Measurements from ENCODE around the gene CTPS1.

CTPS1 gene

GRCh38 chr1:40981691-40982448 lies 2.4 kb downstream of the CTPS1 start:
- H3K36me3 ChIP-seq (ENCODE audit: insufficient read depth, low read length): peaks cover 57% of the 10 kb centered on the region
- H3K27ac ChIP-seq (ENCODE audit: low read length): no peak overlapping the region; the same call in 1 of the 2 replicates
- peak overlapping the region; percentile 95 for H3K9ac ChIP-seq (ENCODE audit: low read depth, low read length)
- H4K20me1 ChIP-seq (ENCODE audit: insufficient read depth, low read length): peaks cover 58% of the 10 kb centered on the region; the same call in 1 of the 2 replicates
- no peaks in the 10 kb centered on the region for H3K9me3 ChIP-seq (ENCODE audit: insufficient read depth, low read length, severe bottlenecking)
- no peak for DNase-seq
- peaks cover 31% of the 10 kb centered on the region for H3K4me1 ChIP-seq (ENCODE audit: insufficient read depth, low read length)
- peak overlapping the region in 1 of 2 experiments; percentile 88; a peak in 3 of 4 replicates for H3K4me3 ChIP-seq (ENCODE audit: low read depth in 1 of 2, low read length in 2 of 2)
- H3K27me3 ChIP-seq (ENCODE audit: insufficient read depth, low read length, poor library complexity): no peaks in the 10 kb centered on the region
- no peak overlapping the region for H2AFZ ChIP-seq (ENCODE audit: low read depth, low read length)
- no peak for ATAC-seq (ENCODE audit: insufficient read depth, low read depth)
- peaks cover 71% of the 10 kb centered on the region for H3K79me2 ChIP-seq (ENCODE audit: insufficient read depth, low read length)
- H3K4me2 ChIP-seq (ENCODE audit: insufficient read depth, low read length): peak overlapping the region; percentile 96
- TF ChIP-seq CTCF (IDR thresholded peaks at IDR 0.05; ENCODE audit: borderline replicate concordance, extremely low read depth, low read length, poor library complexity, severe bottlenecking) (no peak), EZH2 (IDR thresholded peaks at IDR 0.05; ENCODE audit: borderline replicate concordance, low read depth, low read length, severe bottlenecking) (no peak)

GRCh38 chr1:40982721-40983120 lies 3.2 kb downstream of the CTPS1 start:
- Histone ChIP-seq H3K9ac (ENCODE audit: low read depth, low read length) (no peak overlapping the region), H3K27me3 (ENCODE audit: insufficient read depth, low read length, poor library complexity) (no peaks in the 10 kb centered on the region), H3K36me3 (ENCODE audit: insufficient read depth, low read length) (peaks cover 66% of the 10 kb centered on the region), H3K27ac (ENCODE audit: low read length) (peak overlapping the region; percentile 3; the same call in 1 of the 2 replicates), H3K9me3 (ENCODE audit: insufficient read depth, low read length, severe bottlenecking) (no peaks in the 10 kb centered on the region), H3K4me3 (ENCODE audit: low read depth in 1 of 2, low read length in 2 of 2) (no peak overlapping the region; a peak in 1 of 4 replicates), H4K20me1 (ENCODE audit: insufficient read depth, low read length) (peaks cover 65% of the 10 kb centered on the region; the same call in 1 of the 2 replicates), H3K4me2 (ENCODE audit: insufficient read depth, low read length) (peak overlapping the region; percentile 96; the same call in 1 of the 2 replicates), H3K4me1 (ENCODE audit: insufficient read depth, low read length) (peaks cover 31% of the 10 kb centered on the region), H2AFZ (ENCODE audit: low read depth, low read length) (no peak overlapping the region), H3K79me2 (ENCODE audit: insufficient read depth, low read length) (peaks cover 79% of the 10 kb centered on the region)
- no peak for ATAC-seq (ENCODE audit: insufficient read depth, low read depth)
- TF ChIP-seq CTCF (IDR thresholded peaks at IDR 0.05; ENCODE audit: borderline replicate concordance, extremely low read depth, low read length, poor library complexity, severe bottlenecking) (no peak), EZH2 (IDR thresholded peaks at IDR 0.05; ENCODE audit: borderline replicate concordance, low read depth, low read length, severe bottlenecking) (no peak)
- no peak for DNase-seq

GRCh38 chr1:40983286-40983685 lies 3.8 kb downstream of the CTPS1 start:
- peaks cover 65% of the 10 kb centered on the region; the same call in 1 of the 2 replicates for H4K20me1 ChIP-seq (ENCODE audit: insufficient read depth, low read length)
- TF ChIP-seq EZH2 (IDR thresholded peaks at IDR 0.05; ENCODE audit: borderline replicate concordance, low read depth, low read length, severe bottlenecking) (no peak), CTCF (IDR thresholded peaks at IDR 0.05; ENCODE audit: borderline replicate concordance, extremely low read depth, low read length, poor library complexity, severe bottlenecking) (no peak)
- H3K79me2 ChIP-seq (ENCODE audit: insufficient read depth, low read length): peaks cover 79% of the 10 kb centered on the region
- ATAC-seq (ENCODE audit: insufficient read depth, low read depth) (no peak), DNase-seq (no peak)
- H3K27me3 ChIP-seq (ENCODE audit: insufficient read depth, low read length, poor library complexity): no peaks in the 10 kb centered on the region
- no peak overlapping the region for H3K4me3 ChIP-seq (ENCODE audit: low read depth in 1 of 2, low read length in 2 of 2)
- peak overlapping the region; percentile 96; the same call in 1 of the 2 replicates for H3K4me2 ChIP-seq (ENCODE audit: insufficient read depth, low read length)
- no peak overlapping the region for H3K9ac ChIP-seq (ENCODE audit: low read depth, low read length)
- H3K9me3 ChIP-seq (ENCODE audit: insufficient read depth, low read length, severe bottlenecking): no peaks in the 10 kb centered on the region
- H3K4me1 ChIP-seq (ENCODE audit: insufficient read depth, low read length): peaks cover 31% of the 10 kb centered on the region
- no peak overlapping the region for H3K27ac ChIP-seq (ENCODE audit: low read length)
- peaks cover 71% of the 10 kb centered on the region for H3K36me3 ChIP-seq (ENCODE audit: insufficient read depth, low read length)
- H2AFZ ChIP-seq (ENCODE audit: low read depth, low read length): no peak overlapping the region
